Keratinocyte (primary cell): ENCODE measurements around the gene SFSWAP. TPM values are rescaled to one million over a fixed set of nuclear protein-coding genes. Genes with fewer than 3 reads are reported as not detected.

Experiments
- DNase-seq: peaks from one replicate; pipeline ENCODE4 v3.0.0-alpha.2; 2011; ENCODE audit warnings: low read depth, missing footprints, low spot score
- FAIRE-seq: peaks from 2 replicates; lab custom pipeline; 2011; peaks lifted over from hg19 to GRCh38; lab: Jason Lieb, UNC
- H2AFZ ChIP-seq: 2 replicates; pipeline ENCODE4 v1.6.0; 2012; ENCODE audit warnings: low read length, control low read depth, inconsistent platforms; ENCODE audit not compliant: control insufficient read depth
- H3K27ac ChIP-seq: 2 replicates; pipeline ENCODE4 v1.5.1; 2011; ENCODE audit warnings: low read length; ENCODE audit not compliant: control insufficient read depth, insufficient read depth
- H3K27me3 ChIP-seq: 3 replicates; pipeline ENCODE4 v1.6.0; 2011; ENCODE audit warnings: low read length; ENCODE audit not compliant: control insufficient read depth, insufficient read depth; ENCODE audit errors: extremely low read depth
- H3K36me3 ChIP-seq, 2 experiments: 2 replicates in 1 of 2; 3 replicates in 1 of 2; pipeline ENCODE4 v1.5.1; 2011; ENCODE audit warnings: low read length in 2 of 2, mild to moderate bottlenecking in 1 of 2; ENCODE audit not compliant: control insufficient read depth in 2 of 2, insufficient read depth in 2 of 2; ENCODE audit errors: extremely low read depth in 1 of 2
- H3K4me1 ChIP-seq: 3 replicates; pipeline ENCODE4 v1.5.1; 2011; ENCODE audit warnings: low read length; ENCODE audit not compliant: control insufficient read depth, insufficient read depth; ENCODE audit errors: extremely low read depth
- H3K4me2 ChIP-seq: 3 replicates; pipeline ENCODE4 v1.6.0; 2011; ENCODE audit warnings: low read depth, low read length; ENCODE audit not compliant: control insufficient read depth, insufficient read depth; ENCODE audit errors: extremely low read depth
- H3K4me3 ChIP-seq, 3 experiments: fragments of 200-600 bp in 1 of 3; sonication (generic) in 1 of 3; 2 replicates in 2 of 3; 3 replicates in 1 of 3; pipeline ENCODE4 v1.5.1; 2011 to 2016; ENCODE audit warnings: low read length in 3 of 3, mild to moderate bottlenecking in 3 of 3, control low read depth in 2 of 3, inconsistent platforms in 1 of 3, low read depth in 1 of 3, mixed read lengths in 1 of 3, mixed run types in 1 of 3, moderate library complexity in 1 of 3; ENCODE audit not compliant: control insufficient read depth in 2 of 3, insufficient read depth in 2 of 3; ENCODE audit errors: extremely low read depth in 1 of 3
- H3K79me2 ChIP-seq: 2 replicates; pipeline ENCODE4 v1.6.0; 2012; ENCODE audit warnings: low read length; ENCODE audit not compliant: control insufficient read depth, insufficient read depth
- H3K9ac ChIP-seq: 3 replicates; pipeline ENCODE4 v1.6.0; 2011; ENCODE audit warnings: low read length; ENCODE audit not compliant: control insufficient read depth, insufficient read depth; ENCODE audit errors: extremely low read depth
- H3K9me1 ChIP-seq: 3 replicates; pipeline ENCODE4 v1.6.0; 2011; ENCODE audit warnings: low read length; ENCODE audit not compliant: control insufficient read depth, insufficient read depth; ENCODE audit errors: extremely low read depth
- H3K9me3 ChIP-seq: 2 replicates; pipeline ENCODE4 v1.5.1; 2012; ENCODE audit warnings: low read depth, low read length; ENCODE audit not compliant: control insufficient read depth
- H4K20me1 ChIP-seq: 3 replicates; pipeline ENCODE4 v1.6.0; 2011; ENCODE audit warnings: low read length; ENCODE audit not compliant: control insufficient read depth, insufficient read depth; ENCODE audit errors: extremely low read depth
- CTCF ChIP-seq, 3 experiments: IDR thresholded peaks in 1 of 3; conservative IDR thresholded peaks in 1 of 3; optimal IDR thresholded peaks in 1 of 3; 2 replicates in 2 of 3; 3 replicates in 1 of 3; pipeline versions ENCODE3 to v1.5.1; 2011; ENCODE audit warnings: low read length in 3 of 3, mild to moderate bottlenecking in 3 of 3, moderate library complexity in 2 of 3, control low read depth in 1 of 3, inconsistent platforms in 1 of 3; ENCODE audit not compliant: insufficient read depth in 2 of 3; ENCODE audit errors: extremely low read depth in 1 of 3
- EZH2 ChIP-seq: IDR thresholded peaks from one replicate; pipeline ENCODE4 v1.6.1; 2012; ENCODE audit warnings: inconsistent platforms, mild to moderate bottlenecking, low read length, moderate library complexity
- dilution Hi-C: fragments of 300-500 bp; cut with MboI; formaldehyde crosslinking; loops from one replicate; pipeline ENCODE4 v1.7.0; 2020; ENCODE audit warnings: low sequenced_read_pairs; ENCODE audit not compliant: extremely low pct_ligation_motif_present
- polyA plus RNA-seq, 5 experiments: library from polyadenylated mRNA; depleted of rRNA in 3 of 5; stranded (reverse) in 3 of 5; stranded (forward) in 1 of 5; unstranded in 1 of 5; fragments of >200 nt; gene quantifications; 1 replicate in 1 of 5; 2 replicates in 3 of 5; 3 replicates in 1 of 5; pipeline versions ENCODE4 v1.2.1 to v1.2.3, GENCODE V29; 2011 to 2012; ENCODE audit warnings: missing spikeins in 2 of 5, low read depth in 1 of 5, low replicate concordance in 1 of 5

Gene SFSWAP
- polyA plus RNA-seq, 1 donor (not counting 4 experiments of a cell fraction or from before 2014, with no cell fraction given): 13.1 TPM

GRCh38 chr12:131732996-131733615, 22.2 kb downstream of the SFSWAP start:
- Histone ChIP-seq H3K9me1 (no peaks in the 10 kb centered on the region), H3K79me2 (no peaks in the 10 kb centered on the region), H2AFZ (no peak overlapping the region), H3K4me1 (peaks cover 10% of the 10 kb centered on the region), H3K9me3 (no peaks in the 10 kb centered on the region), H3K27ac (no peak overlapping the region), H3K4me2 (no peak overlapping the region), H3K27me3 (no peaks in the 10 kb centered on the region), H4K20me1 (no peaks in the 10 kb centered on the region), H3K4me3 (no peak overlapping the region), H3K36me3 (peaks cover 38 to 45% of the 10 kb centered on the region in 2 experiments), H3K9ac (no peak overlapping the region)
- no peak for FAIRE-seq
- no peak for DNase-seq
- TF ChIP-seq EZH2 (no peak), CTCF (optimal IDR thresholded peaks at IDR 0.05 in 1 of 3, IDR thresholded peaks at IDR 0.05 in 1 of 3, conservative IDR thresholded peaks at IDR 0.05 in 1 of 3; ENCODE audit: extremely low read depth in 1 of 3, insufficient read depth in 2 of 3, low read length in 3 of 3) (no peak)
- dilution Hi-C loops: no loop called here

- Histone ChIP-seq H3K9ac (no peak overlapping the region), H3K27ac (no peak overlapping the region), H3K4me2 (no peak overlapping the region), H3K27me3 (no peaks in the 10 kb centered on the region), H3K4me1 (peaks cover 10% of the 10 kb centered on the region), H4K20me1 (no peaks in the 10 kb centered on the region), H3K79me2 (no peaks in the 10 kb centered on the region), H2AFZ (no peak overlapping the region), H3K9me3 (no peaks in the 10 kb centered on the region), H3K36me3 (peaks cover 34 to 37% of the 10 kb centered on the region in 2 experiments), H3K9me1 (no peaks in the 10 kb centered on the region), H3K4me3 (no peak overlapping the region)
- TF ChIP-seq CTCF (optimal IDR thresholded peaks at IDR 0.05 in 1 of 3, IDR thresholded peaks at IDR 0.05 in 1 of 3, conservative IDR thresholded peaks at IDR 0.05 in 1 of 3; ENCODE audit: extremely low read depth in 1 of 3, insufficient read depth in 2 of 3, low read length in 3 of 3) (no peak), EZH2 (no peak)
- DNase-seq: no peak
- FAIRE-seq: no peak
- dilution Hi-C loops: no loop called here
Measured at GRCh38 chr12:131733874-131734273, 23.0 kb downstream of the SFSWAP start.
